H9 (cell line): ENCODE measurements around the gene KDM4D. TPM values are rescaled to one million over a fixed set of nuclear protein-coding genes. Genes with fewer than 3 reads are reported as not detected.

Source experiments
- DNase-seq: peaks from one replicate; pipeline ENCODE4 v3.0.0-alpha.2; 2017
- H2AFZ ChIP-seq: one replicate; pipeline ENCODE4 v1.6.1; 2013; ENCODE audit warnings: mild to moderate bottlenecking, low read length, control low read depth, moderate library complexity
- H2AK5ac ChIP-seq: 2 replicates; pipeline ENCODE4 v1.6.1; 2013; ENCODE audit warnings: low read length, control low read depth, mixed read lengths; ENCODE audit not compliant: insufficient read length
- H2BK120ac ChIP-seq: one replicate; pipeline ENCODE4 v1.6.1; 2013; ENCODE audit warnings: low read depth, mild to moderate bottlenecking, low read length, control low read depth, inconsistent platforms; ENCODE audit not compliant: poor library complexity, severe bottlenecking
- H2BK12ac ChIP-seq: 2 replicates; pipeline ENCODE4 v1.6.1; 2013; ENCODE audit warnings: low read length, control low read depth, mixed read lengths, low read depth; ENCODE audit not compliant: insufficient read length
- H2BK15ac ChIP-seq: 2 replicates; pipeline ENCODE4 v1.6.1; 2013; ENCODE audit warnings: low read depth, low read length, control low read depth
- H2BK20ac ChIP-seq: one replicate; pipeline ENCODE4 v1.6.1; 2013; ENCODE audit warnings: low read depth, mild to moderate bottlenecking, low read length, control low read depth, inconsistent platforms; ENCODE audit not compliant: poor library complexity, severe bottlenecking
- H2BK5ac ChIP-seq: 2 replicates; pipeline ENCODE4 v1.6.1; 2013; ENCODE audit warnings: low read length, control low read depth, mixed read lengths; ENCODE audit not compliant: insufficient read length
- H3K14ac ChIP-seq: 2 replicates; pipeline ENCODE4 v1.6.1; 2013; ENCODE audit warnings: low read length, control low read depth; ENCODE audit not compliant: insufficient read depth
- H3K18ac ChIP-seq: 2 replicates; pipeline ENCODE4 v1.6.1; 2013; ENCODE audit warnings: low read depth, mild to moderate bottlenecking, mixed read lengths, low read length, control low read depth; ENCODE audit not compliant: insufficient read length
- H3K23ac ChIP-seq: 2 replicates; pipeline ENCODE4 v1.6.1; 2013; ENCODE audit warnings: low read length, control low read depth, mixed read lengths, low read depth; ENCODE audit not compliant: insufficient read length
- H3K23me2 ChIP-seq: 2 replicates; pipeline ENCODE4 v1.6.1; 2013; ENCODE audit warnings: low read depth, mild to moderate bottlenecking, mixed read lengths, low read length, control low read depth; ENCODE audit not compliant: insufficient read length, poor library complexity, severe bottlenecking
- H3K27ac ChIP-seq: 2 replicates; pipeline ENCODE4 v1.5.1; 2013; ENCODE audit warnings: low read length, control low read depth, mixed read lengths, low read depth; ENCODE audit not compliant: insufficient read length
- H3K27me3 ChIP-seq: 2 replicates; pipeline ENCODE4 v1.6.1; 2013; ENCODE audit warnings: low read length, control low read depth, inconsistent platforms; ENCODE audit not compliant: insufficient read depth
- H3K4ac ChIP-seq: 2 replicates; pipeline ENCODE4 v1.6.1; 2013; ENCODE audit warnings: low read depth, mild to moderate bottlenecking, control low read depth, inconsistent platforms, low read length, moderate library complexity
- H3K4me1 ChIP-seq: 2 replicates; pipeline ENCODE4 v1.6.1; 2013; ENCODE audit warnings: low read length, control low read depth, inconsistent platforms; ENCODE audit not compliant: insufficient read depth
- H3K4me2 ChIP-seq: 2 replicates; pipeline ENCODE4 v1.6.1; 2013; ENCODE audit warnings: low read length, control low read depth, mixed read lengths; ENCODE audit not compliant: insufficient read length, insufficient read depth
- H3K56ac ChIP-seq: 2 replicates; pipeline ENCODE4 v1.6.1; 2013; ENCODE audit warnings: low read depth, mild to moderate bottlenecking, mixed read lengths, low read length, control low read depth; ENCODE audit not compliant: insufficient read length
- H3K79me1 ChIP-seq: 2 replicates; pipeline ENCODE4 v1.6.1; 2013; ENCODE audit warnings: low read depth, mild to moderate bottlenecking, moderate library complexity, low read length, control low read depth, inconsistent platforms; ENCODE audit not compliant: insufficient read depth, poor library complexity, severe bottlenecking
- H3K79me2 ChIP-seq: 2 replicates; pipeline ENCODE4 v1.6.1; 2013; ENCODE audit warnings: low read length, control low read depth, inconsistent platforms; ENCODE audit not compliant: insufficient read depth
- H3K9ac ChIP-seq: 2 replicates; pipeline ENCODE4 v1.6.1; 2013; ENCODE audit warnings: low read length, control low read depth, mixed read lengths; ENCODE audit not compliant: insufficient read length; ENCODE audit errors: extremely low read depth
- H3K9me3 ChIP-seq: one replicate; pipeline ENCODE4 v1.6.1; 2013; ENCODE audit warnings: low read depth, low read length, inconsistent platforms; ENCODE audit not compliant: control insufficient read depth
- H3T11ph ChIP-seq: one replicate; pipeline ENCODE4 v1.6.1; 2013; ENCODE audit warnings: mild to moderate bottlenecking, low read length, control low read depth, inconsistent platforms
- H4K20me1 ChIP-seq: one replicate; pipeline ENCODE4 v1.6.1; 2013; ENCODE audit not compliant: control insufficient read depth, insufficient read length, insufficient read depth
- H4K5ac ChIP-seq: 2 replicates; pipeline ENCODE4 v1.6.1; 2013; ENCODE audit warnings: low read depth, mild to moderate bottlenecking, mixed read lengths, low read length, control low read depth; ENCODE audit not compliant: insufficient read length
- H4K8ac ChIP-seq: replicated peaks from 2 replicates; pipeline ENCODE4 v1.6.1; 2013; ENCODE audit warnings: low read length, control low read depth, mixed read lengths, low read depth; ENCODE audit not compliant: insufficient read length
- H4K91ac ChIP-seq: 2 replicates; pipeline ENCODE4 v1.6.1; 2013; ENCODE audit warnings: low read depth, mild to moderate bottlenecking, moderate library complexity, mixed read lengths, low read length, control low read depth; ENCODE audit not compliant: insufficient read length
- H3K27ac Mint-ChIP-seq, 3 experiments: 2 replicates in 2 of 3; 3 replicates in 1 of 3; pipeline ENCODE4 v1.8.0; 2020 to 2021; ENCODE audit warnings: mixed read lengths in 3 of 3, mild to moderate bottlenecking in 1 of 3, moderate library complexity in 1 of 3
- H3K27me3 Mint-ChIP-seq: 2 replicates; pipeline ENCODE4 v1.8.0; 2021; ENCODE audit warnings: low read depth, mild to moderate bottlenecking, moderate library complexity, mixed read lengths
- H3K36me3 Mint-ChIP-seq, 3 experiments: 2 replicates in 2 of 3; 3 replicates in 1 of 3; pipeline ENCODE4 v1.8.0; 2020 to 2021; ENCODE audit warnings: low read depth in 3 of 3, mixed read lengths in 3 of 3; ENCODE audit not compliant: insufficient read depth in 1 of 3
- H3K4me1 Mint-ChIP-seq, 2 experiments: 2 replicates each; pipeline ENCODE4 v1.8.0; 2020; ENCODE audit warnings: mixed read lengths in 2 of 2
- H3K4me3 Mint-ChIP-seq, 2 experiments: 2 replicates in 1 of 2; 3 replicates in 1 of 2; pipeline ENCODE4 v1.8.0; 2020 to 2021; ENCODE audit warnings: mild to moderate bottlenecking in 2 of 2, mixed read lengths in 2 of 2, moderate library complexity in 1 of 2
- H3K9me3 Mint-ChIP-seq, 2 experiments: 2 replicates in 1 of 2; 3 replicates in 1 of 2; pipeline ENCODE4 v1.8.0; 2020; ENCODE audit warnings: mild to moderate bottlenecking in 2 of 2, mixed read lengths in 2 of 2, moderate library complexity in 1 of 2
- CTCF ChIP-seq: fragments of 200-600 bp; sonication (generic); conservative IDR thresholded peaks from 3 replicates; pipeline ENCODE4 v1.8.0; 2021; ENCODE audit warnings: antibody characterized with exemption, mild to moderate bottlenecking
- WGBS: extraction: QIAGEN DNeasy Blood & Tissue Kit; methylation state at CpG from one replicate; pipeline ENCODE4 v1.1.7; 2013; ENCODE audit warnings: missing lambda C conversion rate, low lambda C conversion rate, mixed read lengths; ENCODE audit not compliant: insufficient read length; ENCODE audit errors: extremely low coverage; 5-methylcytosine and 5-hydroxymethylcytosine counted together
- total RNA-seq: library from RNA; stranded (reverse); gene quantifications from 2 replicates; pipeline ENCODE4 v1.2.1, GENCODE V29; 2021

KDM4D gene
- total RNA-seq, 1 experiment from 2014 or later, result 1.9 TPM

- DNase-seq, result no peak
- no peak overlapping the region for H3K4ac ChIP-seq
- peaks cover 8% of the 10 kb centered on the region; the same call in 1 of the 2 replicates for H3K4me1 ChIP-seq
- no peaks in the 10 kb centered on the region for H3K79me2 ChIP-seq
- no peak overlapping the region for H3K4me2 ChIP-seq
- no peak overlapping the region for H3K27ac ChIP-seq
- no peak for TF ChIP-seq CTCF
- Mint-ChIP-seq H3K4me3 (no peak overlapping the region), H3K9me3 (no peaks in the 10 kb centered on the region; a peak in 1 of 5 replicates), H3K36me3 (no peaks in the 10 kb centered on the region; a peak in 1 of 7 replicates), H3K4me1 (peaks cover 28 to 43% of the 10 kb centered on the region in 2 experiments), H3K27ac (peak overlapping the region in 1 of 3 experiments; percentile 26; a peak in 1 of 7 replicates), H3K27me3 (peaks cover 4% of the 10 kb centered on the region)
- H2BK20ac ChIP-seq, result no peak overlapping the region
- no peak overlapping the region for H3T11ph ChIP-seq
- no peak overlapping the region for H2BK15ac ChIP-seq
- H3K23me2 ChIP-seq, result no peaks in the 10 kb centered on the region
- no peaks in the 10 kb centered on the region for H3K79me1 ChIP-seq
- no peak overlapping the region for H3K56ac ChIP-seq
- H3K14ac ChIP-seq, result no peak overlapping the region
- no peak overlapping the region for H4K91ac ChIP-seq
- no peak overlapping the region for H2BK120ac ChIP-seq
- no peaks in the 10 kb centered on the region for H3K27me3 ChIP-seq
- H4K5ac ChIP-seq, result no peak overlapping the region
- no CpG with 5 or more reads among the region's 9 CpGs for WGBS
- H3K9ac ChIP-seq, result no peak overlapping the region
- H4K8ac ChIP-seq, result no peak overlapping the region
- H3K18ac ChIP-seq, result no peak overlapping the region
- H3K9me3 ChIP-seq, result no peaks in the 10 kb centered on the region
- H3K23ac ChIP-seq, result no peak overlapping the region
- H2AFZ ChIP-seq, result no peak overlapping the region
- no peak overlapping the region for H2BK12ac ChIP-seq
- no peak overlapping the region for H2AK5ac ChIP-seq
- no peaks in the 10 kb centered on the region for H4K20me1 ChIP-seq
- H2BK5ac ChIP-seq, result no peak overlapping the region
These were observed 35.1 kb upstream of the KDM4D start for GRCh38 chr11:94938095-94939055.
